DMS114 treated with DMSO at 0.1 percent for 48 hours (cell line): ENCODE results near the gene AKNA.

Experiments
- DNase-seq: peaks from one replicate; lab custom pipeline; 2025; ENCODE audit not compliant: unreplicated experiment; lab: John Stamatoyannopoulos, UW

Gene AKNA

DNA sequence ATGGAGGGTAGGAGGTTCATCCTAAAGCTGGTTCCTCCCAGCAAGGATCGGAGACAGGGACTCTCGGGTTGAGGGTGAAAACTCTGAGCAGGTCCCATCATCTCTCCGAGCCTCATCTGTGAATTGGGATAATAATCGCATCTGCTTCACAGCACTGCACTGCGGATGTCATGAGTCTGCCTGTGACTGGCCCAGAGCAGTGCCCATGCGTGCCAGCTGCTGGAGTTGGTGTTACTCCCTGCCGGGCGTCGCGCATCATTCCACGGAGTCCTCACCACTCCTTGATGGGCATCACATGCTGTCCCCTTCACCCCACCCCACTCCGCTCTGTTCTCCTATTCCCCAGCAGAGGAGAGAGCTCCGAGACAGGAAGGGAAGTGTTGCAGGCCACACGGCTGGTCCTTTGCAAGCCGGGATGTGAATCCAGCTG is 100.0 kb downstream of the AKNA start:
- DNase-seq = no peak

DNA sequence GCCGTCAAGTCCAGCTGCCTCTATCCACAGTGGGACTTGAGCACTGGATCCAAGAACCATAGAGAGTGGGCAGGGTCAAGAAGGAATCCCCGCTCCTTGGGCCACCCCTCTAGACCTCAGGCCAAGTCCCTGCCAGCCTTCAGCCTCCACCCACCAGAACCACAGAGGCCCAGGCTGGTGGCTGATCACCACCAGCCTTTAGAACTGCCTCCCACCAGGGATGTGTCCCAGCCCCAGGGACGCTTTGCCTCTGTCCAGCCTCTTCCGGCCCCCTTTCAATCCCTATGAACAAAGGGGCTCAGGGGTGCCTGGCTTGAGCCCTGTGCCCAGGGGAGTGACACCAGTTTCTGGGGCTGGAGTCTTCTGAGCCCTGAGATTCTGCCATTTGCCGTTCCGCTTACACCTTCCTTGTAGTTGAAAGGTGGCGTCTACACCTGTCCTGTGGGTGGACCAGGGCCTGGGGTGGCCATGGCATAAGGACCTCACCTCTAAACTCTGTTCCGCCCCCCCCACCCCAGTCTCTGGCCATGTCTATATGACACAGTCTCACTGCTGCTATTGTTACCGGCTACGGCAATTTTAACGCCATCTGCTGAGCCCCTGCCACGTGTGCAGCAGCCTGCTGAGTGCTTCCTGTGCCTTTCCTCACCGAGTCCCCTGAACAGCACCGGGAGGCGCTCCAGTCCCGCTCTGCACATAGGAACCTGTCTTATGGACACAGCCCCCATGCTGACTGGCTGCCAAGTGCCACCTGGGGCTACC is 100.6 kb downstream of the AKNA start:
- no peak for DNase-seq

DNA sequence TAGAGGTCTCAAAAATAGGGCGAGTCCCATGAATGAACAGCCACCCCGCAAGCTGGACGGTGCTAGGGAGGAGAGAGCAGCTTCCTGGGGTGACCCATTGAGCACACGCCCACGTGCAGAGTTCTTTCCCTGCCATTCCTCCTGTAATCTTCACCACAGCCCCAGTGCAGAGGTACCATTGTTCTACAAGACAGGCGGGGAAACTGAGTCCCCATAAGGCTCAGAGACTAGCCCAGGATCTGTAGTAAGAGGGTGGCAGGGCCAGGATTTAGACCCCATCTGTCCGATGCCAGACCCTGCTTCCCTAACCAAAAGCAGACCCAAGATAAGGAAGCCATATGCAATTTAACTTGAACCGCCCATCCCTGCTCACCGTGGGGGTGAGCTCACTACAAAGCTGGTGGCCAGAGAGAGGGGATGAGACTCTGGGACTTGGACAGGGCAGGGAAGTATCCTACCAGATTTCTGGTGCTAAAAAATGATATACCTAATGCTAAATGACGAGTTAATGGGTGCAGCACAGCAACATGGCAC is 101.6 kb downstream of the AKNA start:
- DNase-seq = no peak

DNA sequence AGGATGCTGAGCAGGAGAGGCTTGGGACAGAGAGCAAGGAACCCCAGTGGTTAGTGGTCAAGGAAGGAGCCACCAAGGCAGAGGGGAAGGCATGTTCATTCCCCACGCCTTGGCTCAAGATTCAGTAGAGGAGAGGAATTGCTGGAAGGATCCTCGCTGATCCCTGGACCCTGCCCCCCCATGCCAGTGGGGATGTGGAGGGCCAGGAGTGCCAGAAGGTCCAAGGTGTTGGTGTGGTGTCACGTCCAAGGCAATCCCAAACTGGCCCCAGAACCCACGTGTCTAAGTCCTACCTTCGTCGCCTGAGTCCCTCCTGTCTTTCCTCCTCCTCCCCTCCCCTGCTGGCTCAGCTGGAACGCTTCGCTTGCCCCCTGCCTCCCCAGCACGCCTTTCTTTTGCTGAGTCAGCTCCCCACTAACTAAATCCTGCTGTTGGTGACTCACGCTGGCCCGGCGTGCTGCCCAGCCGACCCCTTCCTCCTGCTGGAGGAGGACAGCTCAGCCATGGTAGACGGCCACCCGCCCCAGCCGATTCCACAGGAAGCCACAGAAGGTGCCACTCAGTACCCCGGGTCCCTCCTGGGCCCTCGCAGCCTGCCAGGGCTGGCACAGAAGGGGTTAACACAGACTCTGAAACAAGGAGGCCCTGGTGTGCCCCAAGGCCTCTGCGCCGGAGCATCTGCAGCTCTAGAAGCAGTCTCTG is 102.5 kb downstream of the AKNA start:
- no peak for DNase-seq

DNA sequence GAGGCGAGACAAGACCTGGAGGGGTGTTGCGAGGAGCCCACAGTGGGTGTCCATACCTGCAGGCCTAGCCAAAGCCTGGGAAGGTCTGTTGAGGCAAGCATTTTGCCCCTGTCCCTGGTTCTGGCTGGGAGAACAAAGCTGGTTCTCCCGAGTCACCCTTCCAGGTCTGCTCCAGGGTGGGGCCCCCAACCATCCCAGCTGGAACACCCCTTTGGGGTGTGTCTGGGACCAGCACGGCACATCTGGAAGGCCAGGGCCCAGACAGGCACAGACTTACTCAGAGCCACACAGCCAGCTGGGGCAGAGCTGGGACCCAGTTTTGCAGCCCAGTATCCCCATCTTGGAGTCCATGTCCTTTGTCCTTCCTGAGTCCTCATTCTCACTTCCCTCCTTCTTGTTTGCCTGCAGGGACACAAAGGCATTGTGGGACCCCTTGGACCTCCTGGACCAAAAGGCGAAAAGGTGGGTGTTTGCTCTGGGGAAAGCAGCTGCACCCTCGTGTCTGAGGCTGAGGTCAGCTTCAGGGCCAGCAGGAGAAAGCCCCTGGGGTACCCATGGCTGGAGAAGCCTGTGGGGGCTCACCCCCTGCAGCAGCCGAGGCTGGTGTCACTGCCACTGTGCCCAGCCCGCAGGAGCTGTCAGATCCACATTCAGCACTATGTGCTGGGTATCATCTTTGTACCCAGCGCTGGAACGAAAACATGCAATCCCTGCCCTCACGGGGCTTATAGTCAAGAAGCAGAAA is 103.3 kb downstream of the AKNA start:
- DNase-seq = no peak
